GM12878 (cell line): ENCODE results near the gene PTCH2.

Experiments
- CHD4 ChIP-seq: fragments of 200-600 bp; sonication (generic); IDR thresholded peaks from 2 replicates; pipeline ENCODE4 v1.6.1; 2016; ENCODE audit warnings: mild to moderate bottlenecking
- CTCF ChIP-seq, 3 experiments: IDR thresholded peaks in 2 of 3; conservative IDR thresholded peaks in 1 of 3; 2 replicates each; pipeline ENCODE4 v1.5.1; 2011; ENCODE audit warnings: low read depth in 3 of 3, low read length in 3 of 3, mild to moderate bottlenecking in 3 of 3, control low read depth in 2 of 3, moderate library complexity in 2 of 3, inconsistent platforms in 1 of 3, mixed read lengths in 1 of 3; ENCODE audit not compliant: control insufficient read depth in 2 of 3, insufficient read depth in 1 of 3; ENCODE audit errors: extremely low read depth in 1 of 3
- E2F8 ChIP-seq: fragments of 450-650 bp; IDR thresholded peaks from 2 replicates; pipeline ENCODE4 v1.6.1; 2018; ENCODE audit warnings: mild to moderate bottlenecking, low read depth, moderate library complexity; ENCODE audit not compliant: partially characterized antibody
- IRF3 ChIP-seq: fragments of 450-650 bp; IDR thresholded peaks from 2 replicates; pipeline ENCODE4 v1.6.1; 2014; ENCODE audit warnings: mild to moderate bottlenecking
- NBN ChIP-seq: fragments of 450-650 bp; IDR thresholded peaks from 2 replicates; pipeline ENCODE4 v1.6.1; 2016
- NFYA ChIP-seq: IDR thresholded peaks from 2 replicates; pipeline ENCODE4 v1.6.1; 2011; ENCODE audit warnings: low read depth, mild to moderate bottlenecking, low read length, improper control_type of control experiment, borderline replicate concordance
- NRF1 ChIP-seq: conservative IDR thresholded peaks from 2 replicates; pipeline ENCODE4 v1.6.1; 2011; ENCODE audit warnings: mild to moderate bottlenecking, low read depth, low read length, improper control_type of control experiment
- POLR2AphosphoS5 ChIP-seq: IDR thresholded peaks from 2 replicates; pipeline ENCODE4 v1.6.1; 2011; ENCODE audit warnings: mild to moderate bottlenecking, low read length, inconsistent platforms
- RFX5 ChIP-seq: IDR thresholded peaks from 2 replicates; pipeline ENCODE4 v1.6.1; 2011; ENCODE audit warnings: low read depth, low read length, improper control_type of control experiment
- TAF1 ChIP-seq: IDR thresholded peaks from 2 replicates; pipeline ENCODE4 v1.6.1; 2011; ENCODE audit warnings: mild to moderate bottlenecking, low read depth, low read length, borderline replicate concordance
- USF1 ChIP-seq: IDR thresholded peaks from 2 replicates; pipeline ENCODE4 v1.6.1; 2011; ENCODE audit warnings: borderline replicate concordance, low read depth, mild to moderate bottlenecking, moderate library complexity, mixed read lengths, low read length; ENCODE audit not compliant: insufficient read depth; ENCODE audit errors: extremely low read length

GRCh38 chr1:44855742-44856141 is 12.7 kb upstream of the PTCH2 start:
- TF ChIP-seq CHD4, result no peak
- TF ChIP-seq USF1, result no peak
- no peak for TF ChIP-seq CTCF (IDR thresholded peaks at IDR 0.05 in 2 of 3, conservative IDR thresholded peaks at IDR 0.05 in 1 of 3; ENCODE audit: control insufficient read depth in 2 of 3, extremely low read depth in 1 of 3, insufficient read depth in 1 of 3, low read depth in 3 of 3, low read length in 3 of 3)
- TF ChIP-seq POLR2AphosphoS5, result no peak
- TF ChIP-seq NRF1, result no peak
- no peak for TF ChIP-seq E2F8
- TF ChIP-seq NBN, result no peak
- TF ChIP-seq TAF1, result no peak
- TF ChIP-seq RFX5, result no peak
- no peak for TF ChIP-seq NFYA
- TF ChIP-seq IRF3, result no peak
